Gastrocnemius medialis (tissue), 4 donors: ENCODE results near the gene SHANK2.

ENCODE experiments used
- POLR2A ChIP-seq, 2 donors: fragments of 450-650 bp; IDR thresholded peaks; one replicate each; pipeline ENCODE4 v1.6.1; 2017; ENCODE audit warnings: antibody characterized with exemption in 2 of 2, mild to moderate bottlenecking in 2 of 2, moderate library complexity in 2 of 2
- TF ChIP-seq, protein P1 (sequence below), 5 experiments: fragments of 450-650 bp in 3 of 5; fragments of 200-600 bp in 2 of 5; sonication (generic) in 2 of 5; IDR thresholded peaks in 4 of 5; conservative IDR thresholded peaks in 1 of 5; 1 replicate in 4 of 5; 2 replicates in 1 of 5; pipeline ENCODE4 v1.5.1; 2016 to 2019; ENCODE audit warnings: antibody characterized with exemption in 5 of 5, mild to moderate bottlenecking in 3 of 5, moderate library complexity in 3 of 5

DNA sequence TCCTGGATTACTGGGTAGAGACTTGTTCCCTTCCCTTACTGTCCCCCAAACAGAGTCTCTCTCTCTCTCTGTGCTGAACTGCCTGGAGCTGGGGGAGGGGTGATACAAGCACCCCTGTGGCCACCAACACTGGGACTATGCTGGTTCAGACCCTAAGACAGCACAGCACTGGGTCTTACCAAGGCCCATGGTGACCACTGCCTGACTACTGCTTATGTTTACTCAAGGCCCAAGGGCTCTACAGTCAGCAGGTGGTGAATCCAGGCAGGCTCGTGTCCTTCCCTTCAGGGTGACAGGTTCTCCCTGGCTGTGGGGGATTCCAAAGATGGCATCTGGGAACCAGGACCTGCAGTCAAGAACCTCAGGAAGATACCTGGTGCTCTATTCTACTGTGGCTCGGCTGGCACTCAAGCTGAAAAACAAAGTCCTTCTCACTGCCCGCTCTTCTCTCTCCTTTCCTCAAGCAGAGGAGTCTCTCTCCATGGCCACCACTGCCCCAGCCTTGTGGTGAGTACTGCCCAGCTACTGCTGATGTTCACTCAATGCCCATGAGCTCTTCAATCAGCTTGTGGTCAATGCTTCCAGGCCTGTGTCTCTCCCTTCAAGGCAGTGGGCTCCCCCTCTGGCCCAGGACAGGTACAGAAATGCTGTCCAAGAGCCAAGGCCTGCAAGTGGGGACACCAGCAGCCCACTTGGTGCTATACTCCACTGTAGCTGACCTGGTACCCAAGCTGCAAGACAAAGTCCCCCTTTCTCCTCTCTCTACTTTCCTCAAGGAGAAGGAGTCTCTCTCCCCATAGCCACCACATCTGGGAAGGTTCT, 41.8 kb upstream of the SHANK2 start:
- no peak for TF ChIP-seq POLR2A (IDR thresholded peaks at IDR 0.05)
- TF ChIP-seq, protein P1, sequence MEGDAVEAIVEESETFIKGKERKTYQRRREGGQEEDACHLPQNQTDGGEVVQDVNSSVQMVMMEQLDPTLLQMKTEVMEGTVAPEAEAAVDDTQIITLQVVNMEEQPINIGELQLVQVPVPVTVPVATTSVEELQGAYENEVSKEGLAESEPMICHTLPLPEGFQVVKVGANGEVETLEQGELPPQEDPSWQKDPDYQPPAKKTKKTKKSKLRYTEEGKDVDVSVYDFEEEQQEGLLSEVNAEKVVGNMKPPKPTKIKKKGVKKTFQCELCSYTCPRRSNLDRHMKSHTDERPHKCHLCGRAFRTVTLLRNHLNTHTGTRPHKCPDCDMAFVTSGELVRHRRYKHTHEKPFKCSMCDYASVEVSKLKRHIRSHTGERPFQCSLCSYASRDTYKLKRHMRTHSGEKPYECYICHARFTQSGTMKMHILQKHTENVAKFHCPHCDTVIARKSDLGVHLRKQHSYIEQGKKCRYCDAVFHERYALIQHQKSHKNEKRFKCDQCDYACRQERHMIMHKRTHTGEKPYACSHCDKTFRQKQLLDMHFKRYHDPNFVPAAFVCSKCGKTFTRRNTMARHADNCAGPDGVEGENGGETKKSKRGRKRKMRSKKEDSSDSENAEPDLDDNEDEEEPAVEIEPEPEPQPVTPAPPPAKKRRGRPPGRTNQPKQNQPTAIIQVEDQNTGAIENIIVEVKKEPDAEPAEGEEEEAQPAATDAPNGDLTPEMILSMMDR (IDR thresholded peaks at IDR 0.05 in 4 of 5, conservative IDR thresholded peaks at IDR 0.05 in 1 of 5) = no peak
